K562 (cell line): ENCODE measurements around the gene SELPLG. TPM values are rescaled to one million over a fixed set of nuclear protein-coding genes. Genes with fewer than 3 reads are reported as not detected.

Source experiments
- ATAC-seq: fragments of 200-7000 bp; cut with Tn5 transposase; 3 replicates; pipeline ENCODE4 v1.9.1; 2020; ENCODE audit warnings: moderate library complexity
- BruUV-seq: library from RNA; stranded (reverse); fragments of 400-500 nt; replicated peaks from 2 replicates; lab custom pipeline; 2021; lab: Mats Ljungman, UMichigan
- CTCF ChIA-PET: fragments of 300-600 bp; formaldehyde crosslinking; extraction: SDS; loops from one replicate; lab custom pipeline; 2021; ENCODE audit warnings: low intra/inter-chr PET ratio; lab: Yijun Ruan, JAX
- POLR2A ChIA-PET: fragments of 300-600, 350-650 bp; sonication (Branson Sonifier 250); formaldehyde crosslinking; extraction: SDS; loops from one replicate; lab custom pipeline; 2021; ENCODE audit warnings: antibody characterized with exemption, inconsistent platforms; lab: Yijun Ruan, JAX
- DNase-seq, 4 experiments: peaks; one replicate each; pipeline versions ENCODE4 v3.0.0 to v3.0.0-alpha.2; 2011 to 2018; ENCODE audit warnings: low spot score in 3 of 4, mixed read lengths in 3 of 4; ENCODE audit errors: extremely low read depth in 1 of 4
- FAIRE-seq: peaks from 2 replicates; lab custom pipeline; 2011; peaks lifted over from hg19 to GRCh38; lab: Jason Lieb, UNC
- H2AFZ ChIP-seq: 2 replicates; pipeline ENCODE4 v1.6.0; 2011; ENCODE audit warnings: low read depth, low read length, control low read depth, inconsistent platforms
- H3K27ac ChIP-seq: fragments of 200-600 bp; 3 replicates; pipeline ENCODE4 v1.8.0; 2011; ENCODE audit warnings: low read depth, mild to moderate bottlenecking, control low read depth, inconsistent platforms, low read length, moderate library complexity, mixed read lengths; ENCODE audit errors: extremely low read depth
- H3K27me3 ChIP-seq, 2 experiments: fragments of 300-600 bp in 1 of 2; 2 replicates in 1 of 2; 3 replicates in 1 of 2; pipeline versions ENCODE4 v1.6.0 to v1.8.0; 2011; ENCODE audit warnings: inconsistent platforms in 2 of 2, low read length in 2 of 2, mild to moderate bottlenecking in 1 of 2, mixed read lengths in 1 of 2, moderate library complexity in 1 of 2; ENCODE audit not compliant: control insufficient read depth in 2 of 2, insufficient read depth in 2 of 2
- H3K36me3 ChIP-seq: fragments of 300-600 bp; 3 replicates; pipeline ENCODE4 v1.8.0; 2011; ENCODE audit warnings: mild to moderate bottlenecking, low read length, inconsistent platforms; ENCODE audit not compliant: control insufficient read depth, insufficient read depth
- H3K4me1 ChIP-seq, 2 experiments: fragments of 200-600 bp in 1 of 2; replicated peaks in 1 of 2; 2 replicates in 1 of 2; 3 replicates in 1 of 2; pipeline versions ENCODE4 v1.5.1 to v1.8.0; 2011; ENCODE audit warnings: inconsistent platforms in 2 of 2, low read length in 2 of 2, mild to moderate bottlenecking in 1 of 2, mixed read lengths in 1 of 2, moderate library complexity in 1 of 2; ENCODE audit not compliant: control insufficient read depth in 2 of 2, insufficient read depth in 2 of 2
- H3K4me2 ChIP-seq: 2 replicates; pipeline ENCODE4 v1.6.1; 2011; ENCODE audit warnings: low read length, control low read depth, inconsistent platforms, mixed read lengths; ENCODE audit not compliant: insufficient read depth
- H3K4me3 ChIP-seq: fragments of 200-600 bp; sonication (generic), shearing (Covaris generic); 2 replicates; pipeline ENCODE4 v1.5.1; 2016; ENCODE audit warnings: control low read depth, inconsistent platforms
- H3K79me2 ChIP-seq: fragments of 200-600 bp; 3 replicates; pipeline ENCODE4 v1.8.0; 2011; ENCODE audit warnings: low read length, inconsistent platforms; ENCODE audit not compliant: control insufficient read depth, insufficient read depth
- H3K9ac ChIP-seq, 2 experiments: 2 replicates each; pipeline versions ENCODE4 v1.6.0 to v1.6.1; 2011; ENCODE audit warnings: low read depth in 2 of 2, low read length in 2 of 2, control low read depth in 1 of 2, inconsistent platforms in 1 of 2, mild to moderate bottlenecking in 1 of 2, mixed read lengths in 1 of 2; ENCODE audit not compliant: insufficient read depth in 1 of 2
- H3K9me1 ChIP-seq: one replicate; pipeline ENCODE4 v1.6.0; 2011; ENCODE audit warnings: inconsistent platforms, mild to moderate bottlenecking, low read length, moderate library complexity; ENCODE audit not compliant: control insufficient read depth, insufficient read depth
- H3K9me3 ChIP-seq: replicated peaks from 2 replicates; pipeline ENCODE4 v1.5.1; 2011; ENCODE audit warnings: low read depth, low read length, inconsistent platforms; ENCODE audit not compliant: control insufficient read depth, insufficient read depth
- H4K20me1 ChIP-seq: replicated peaks from 2 replicates; pipeline ENCODE4 v1.6.1; 2011; ENCODE audit warnings: low read length, inconsistent platforms, mixed read lengths; ENCODE audit not compliant: control insufficient read depth, insufficient read depth
- ATF7 ChIP-seq: fragments of 450-650 bp; IDR thresholded peaks from 2 replicates; pipeline ENCODE4 v1.7.1; 2014; ENCODE audit warnings: mild to moderate bottlenecking, moderate library complexity
- BRD4 ChIP-seq: fragments of 200-600 bp; sonication (generic); IDR thresholded peaks from 2 replicates; pipeline ENCODE4 v1.6.1; 2017; ENCODE audit warnings: inconsistent platforms
- CBFA2T3 ChIP-seq: fragments of 450-650 bp; IDR thresholded peaks from 2 replicates; pipeline ENCODE4 v1.6.1; 2017
- ETS1 ChIP-seq: conservative IDR thresholded peaks from 2 replicates; pipeline ENCODE4 v1.6.1; 2011; ENCODE audit warnings: low read depth, mild to moderate bottlenecking, low read length; ENCODE audit not compliant: control insufficient read depth
- HCFC1 ChIP-seq: IDR thresholded peaks from 2 replicates; pipeline ENCODE4 v1.6.1; 2012; ENCODE audit warnings: low read depth, low read length, improper control_type of control experiment
- ID3 ChIP-seq, 2 experiments: fragments of 250-450 bp in 1 of 2; fragments of 450-650 bp in 1 of 2; sonication (Bioruptor Pico) in 1 of 2; IDR thresholded peaks; 2 replicates each; pipeline versions ENCODE4 v1.6.1 to v1.8.0; 2016 to 2021; ENCODE audit warnings: mild to moderate bottlenecking in 2 of 2, moderate library complexity in 2 of 2, missing compliant biosample characterization in 1 of 2, missing genetic modification characterization in 1 of 2
- MED1 ChIP-seq: sonication (generic); formaldehyde crosslinking; IDR thresholded peaks from 2 replicates; pipeline ENCODE4 v1.8.1; 2023; ENCODE audit warnings: missing genetic modification reagents, borderline replicate concordance
- MTA1 ChIP-seq: fragments of 450-650 bp; IDR thresholded peaks from 2 replicates; pipeline ENCODE4 v1.6.1; 2017; ENCODE audit warnings: borderline replicate concordance
- TBP ChIP-seq: optimal IDR thresholded peaks from 2 replicates; pipeline ENCODE3; 2011; ENCODE audit warnings: low read depth, low read length, improper control_type of control experiment
- ZFP1 ChIP-seq: fragments of 450-650 bp; formaldehyde crosslinking; IDR thresholded peaks from 2 replicates; pipeline ENCODE4 v1.4.0; 2020; ENCODE audit warnings: mild to moderate bottlenecking, mixed read lengths
- ZNF253 ChIP-seq: fragments of 250-450 bp; sonication (Bioruptor Pico); conservative IDR thresholded peaks from 2 replicates; pipeline ENCODE4 v1.6.1; 2021; ENCODE audit warnings: mild to moderate bottlenecking
- ZNF316 ChIP-seq: fragments of 450-650 bp; IDR thresholded peaks from 2 replicates; pipeline ENCODE4 v1.6.1; 2016
- ZNF695 ChIP-seq: fragments of 450-650 bp; formaldehyde crosslinking; IDR thresholded peaks from 2 replicates; pipeline ENCODE4 v1.4.0; 2020; ENCODE audit warnings: mild to moderate bottlenecking, moderate library complexity
- WGBS: fragments of 100-300 bp; shearing (Covaris generic); methylation state at CpG from one replicate; pipeline ENCODE4 v1.1.6; 2016; ENCODE audit warnings: low coverage, mixed read lengths; ENCODE audit not compliant: insufficient coverage; ENCODE audit errors: missing lambda C conversion rate; 5-methylcytosine and 5-hydroxymethylcytosine counted together
- in situ Hi-C: fragments of 300-500 bp; cut with MboI; formaldehyde crosslinking; loops from 4 replicates; pipeline ENCODE4 v1.15.0; 2018; ENCODE audit warnings: inconsistent platforms, mixed read lengths
- intact Hi-C: fragments of 100-400 bp; cut with micrococcal nuclease; formaldehyde crosslinking; loops from 2 replicates; pipeline ENCODE4 v1.14.2; 2022
- polyA plus RNA-seq, 8 experiments: library from polyadenylated mRNA; depleted of rRNA in 4 of 8; stranded (reverse) in 5 of 8; unstranded in 3 of 8; fragments of >200 nt; fragmentation: Nextera tagmentation in 2 of 8; fragmentation: Illumina TruSeq in 1 of 8; extraction: Ambion mirVana in 2 of 8; extraction: Trizol in 1 of 8; gene quantifications; 2 replicates each; pipeline versions ENCODE4 v1.2.1 to v1.2.3, GENCODE V29; 2011 to 2014; ENCODE audit warnings: inconsistent platforms in 1 of 8, missing spikeins in 1 of 8
- total RNA-seq, 7 experiments: library from RNA; depleted of rRNA in 6 of 7; stranded (reverse); fragments of >200 nt in 6 of 7; fragmentation: Illumina TruSeq in 2 of 7; extraction: Trizol in 2 of 7; gene quantifications; 2 replicates each; pipeline versions ENCODE4 v1.2.1 to v1.2.3, GENCODE V29; 2011 to 2021; ENCODE audit warnings: low replicate concordance in 1 of 7
- TF ChIP-seq, protein P1 (sequence below): sonication (generic); formaldehyde crosslinking; IDR thresholded peaks from 2 replicates; pipeline ENCODE4 v1.8.1; 2023; ENCODE audit warnings: mild to moderate bottlenecking, missing genetic modification reagents
- TF ChIP-seq, protein P2 (sequence below), 3 experiments: fragments of 200-800 bp in 1 of 3; fragments of 250-450 bp in 1 of 3; fragments of 450-650 bp in 1 of 3; sonication (Bioruptor Pico) in 1 of 3; sonication (Bioruptor generic) in 1 of 3; formaldehyde crosslinking in 1 of 3; IDR thresholded peaks; 2 replicates each; pipeline versions ENCODE4 v1.6.1 to v1.8.0; 2016 to 2022; ENCODE audit warnings: mild to moderate bottlenecking in 2 of 3, missing genetic modification characterization in 2 of 3, missing compliant biosample characterization in 1 of 3, moderate library complexity in 1 of 3

The SELPLG gene
- total and polyA plus RNA-seq, 9 of the 15 experiments (the other 6 are each of a cell fraction or from before 2014, with no cell fraction given) = 0.22 to 10.2 (median 1.7) TPM

GRCh38 chr12:108642899-108643654, 9.4 kb upstream of the SELPLG start:
- POLR2A ChIA-PET = interaction anchor here (0.6 to 4.6 kb wide), 2 partner anchors 13 to 17 kb away, joined by 3 to 69 read pairs; no protein-coding TSS in a partner anchor
- Histone ChIP-seq H3K27me3 (no peaks in the 10 kb centered on the region), H3K79me2 (no peaks in the 10 kb centered on the region), H3K9me3 (no peaks in the 10 kb centered on the region), H4K20me1 (0 out of 2 replicates have a peak, but pooled peaks cover 3% of the 10 kb centered on the region), H3K4me1 (peaks cover 14 to 21% of the 10 kb centered on the region in 2 experiments), H3K4me2 (no peak overlapping the region), H3K36me3 (peaks cover 46% of the 10 kb centered on the region), H3K4me3 (no peak overlapping the region), H3K9me1 (no peaks in the 10 kb centered on the region), H2AFZ (no peak overlapping the region), H3K9ac (no peak overlapping the region), H3K27ac (no peak overlapping the region)
- DNase-seq (no peak), FAIRE-seq (peak; percentile 56), ATAC-seq (no peak)
- WGBS = 75% methylated on average over 1 of the region's 1 CpG
- in situ Hi-C loops = no loop called here
- CTCF ChIA-PET = no interaction called here
- intact Hi-C loops = no loop called here
- BruUV-seq = no TSS peak
- TF ChIP-seq CBFA2T3 = no peak
- no peak for TF ChIP-seq MTA1
- no peak for TF ChIP-seq ZFP1 (CRISPR knock-in tag)
- no peak for TF ChIP-seq ETS1
- no peak for TF ChIP-seq HCFC1
- no peak for TF ChIP-seq ZNF253 (CRISPR knock-in tag)
- no peak for TF ChIP-seq ZNF695 (CRISPR knock-in tag)
- no peak for TF ChIP-seq BRD4
- no peak for TF ChIP-seq TBP
- peak; percentile 94 for TF ChIP-seq ZNF316
- TF ChIP-seq, protein P1, sequence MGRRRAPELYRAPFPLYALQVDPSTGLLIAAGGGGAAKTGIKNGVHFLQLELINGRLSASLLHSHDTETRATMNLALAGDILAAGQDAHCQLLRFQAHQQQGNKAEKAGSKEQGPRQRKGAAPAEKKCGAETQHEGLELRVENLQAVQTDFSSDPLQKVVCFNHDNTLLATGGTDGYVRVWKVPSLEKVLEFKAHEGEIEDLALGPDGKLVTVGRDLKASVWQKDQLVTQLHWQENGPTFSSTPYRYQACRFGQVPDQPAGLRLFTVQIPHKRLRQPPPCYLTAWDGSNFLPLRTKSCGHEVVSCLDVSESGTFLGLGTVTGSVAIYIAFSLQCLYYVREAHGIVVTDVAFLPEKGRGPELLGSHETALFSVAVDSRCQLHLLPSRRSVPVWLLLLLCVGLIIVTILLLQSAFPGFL (CRISPR knock-in tag) = no peak
- no peak for TF ChIP-seq MED1 (CRISPR knock-in tag)
- TF ChIP-seq ID3 (CRISPR knock-in tag; IDR thresholded peaks at IDR 0.05) = no peak
- TF ChIP-seq ID3 (tag; IDR thresholded peaks at IDR 0.05) = no peak
- TF ChIP-seq, protein P2, sequence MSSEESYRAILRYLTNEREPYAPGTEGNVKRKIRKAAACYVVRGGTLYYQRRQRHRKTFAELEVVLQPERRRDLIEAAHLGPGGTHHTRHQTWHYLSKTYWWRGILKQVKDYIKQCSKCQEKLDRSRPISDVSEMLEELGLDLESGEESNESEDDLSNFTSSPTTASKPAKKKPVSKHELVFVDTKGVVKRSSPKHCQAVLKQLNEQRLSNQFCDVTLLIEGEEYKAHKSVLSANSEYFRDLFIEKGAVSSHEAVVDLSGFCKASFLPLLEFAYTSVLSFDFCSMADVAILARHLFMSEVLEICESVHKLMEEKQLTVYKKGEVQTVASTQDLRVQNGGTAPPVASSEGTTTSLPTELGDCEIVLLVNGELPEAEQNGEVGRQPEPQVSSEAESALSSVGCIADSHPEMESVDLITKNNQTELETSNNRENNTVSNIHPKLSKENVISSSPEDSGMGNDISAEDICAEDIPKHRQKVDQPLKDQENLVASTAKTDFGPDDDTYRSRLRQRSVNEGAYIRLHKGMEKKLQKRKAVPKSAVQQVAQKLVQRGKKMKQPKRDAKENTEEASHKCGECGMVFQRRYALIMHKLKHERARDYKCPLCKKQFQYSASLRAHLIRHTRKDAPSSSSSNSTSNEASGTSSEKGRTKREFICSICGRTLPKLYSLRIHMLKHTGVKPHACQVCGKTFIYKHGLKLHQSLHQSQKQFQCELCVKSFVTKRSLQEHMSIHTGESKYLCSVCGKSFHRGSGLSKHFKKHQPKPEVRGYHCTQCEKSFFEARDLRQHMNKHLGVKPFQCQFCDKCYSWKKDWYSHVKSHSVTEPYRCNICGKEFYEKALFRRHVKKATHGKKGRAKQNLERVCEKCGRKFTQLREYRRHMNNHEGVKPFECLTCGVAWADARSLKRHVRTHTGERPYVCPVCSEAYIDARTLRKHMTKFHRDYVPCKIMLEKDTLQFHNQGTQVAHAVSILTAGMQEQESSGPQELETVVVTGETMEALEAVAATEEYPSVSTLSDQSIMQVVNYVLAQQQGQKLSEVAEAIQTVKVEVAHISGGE (CRISPR knock-in tag; IDR thresholded peaks at IDR 0.05) = no peak
- TF ChIP-seq ATF7 = no peak
